HEK293 (cell line): Measurements from ENCODE around the gene C16orf86.

Source experiments
- CTCF ChIA-PET: fragments of 350-600 bp; formaldehyde crosslinking; extraction: SDS; loops from one replicate; lab custom pipeline; 2021; ENCODE audit warnings: antibody characterized with exemption; lab: Yijun Ruan, JAX
- POLR2A ChIA-PET: fragments of 300-600 bp; formaldehyde crosslinking; extraction: SDS; loops from one replicate; lab custom pipeline; 2020; ENCODE audit warnings: antibody characterized with exemption, inconsistent platforms; lab: Yijun Ruan, JAX
- H3K27ac ChIP-seq: fragments of 200-500 bp; sonication (Bioruptor generic); 2 replicates; pipeline ENCODE4 v1.5.1; 2014; ENCODE audit warnings: low read depth, low read length, control low read depth, inconsistent platforms; ENCODE audit errors: extremely low read depth
- H3K36me3 ChIP-seq, 2 experiments: fragments of 200-500 bp in 1 of 2; sonication (Bioruptor generic) in 1 of 2; 1 replicate in 1 of 2; 2 replicates in 1 of 2; pipeline ENCODE4 v1.5.1; 2014 to 2017; ENCODE audit warnings: inconsistent platforms in 2 of 2, low read length in 2 of 2; ENCODE audit not compliant: control insufficient read depth in 2 of 2, insufficient read depth in 1 of 2
- H3K4me1 ChIP-seq: fragments of 200-500 bp; sonication (Bioruptor generic); 2 replicates; pipeline ENCODE4 v1.5.1; 2014; ENCODE audit warnings: mild to moderate bottlenecking, low read length, inconsistent platforms; ENCODE audit not compliant: control insufficient read depth, insufficient read depth
- H3K4me3 ChIP-seq: 2 replicates; pipeline ENCODE4 v1.5.1; 2011; ENCODE audit warnings: low read depth, mild to moderate bottlenecking, control low read depth, low read length, moderate library complexity
- H3K9me3 ChIP-seq: fragments of 200-500 bp; sonication (Bioruptor generic); 2 replicates; pipeline ENCODE4 v1.5.1; 2014; ENCODE audit warnings: low read depth, low read length, inconsistent platforms; ENCODE audit not compliant: control insufficient read depth, insufficient read depth
- GLI4 ChIP-seq: fragments of 450-650 bp; formaldehyde crosslinking; IDR thresholded peaks from 2 replicates; pipeline ENCODE4 v1.5.1; 2016; ENCODE audit warnings: missing biosample characterization, missing genetic modification characterization
- HIC1 ChIP-seq: fragments of 450-650 bp; formaldehyde crosslinking; IDR thresholded peaks from 2 replicates; pipeline ENCODE4 v1.5.1; 2016; ENCODE audit warnings: missing biosample characterization, missing genetic modification characterization
- HOXC10 ChIP-seq: sonication (generic); formaldehyde crosslinking; IDR thresholded peaks from 2 replicates; pipeline ENCODE4 v1.8.1; 2023; ENCODE audit warnings: mild to moderate bottlenecking, missing genetic modification reagents
- INSM2 ChIP-seq: fragments of 450-650 bp; formaldehyde crosslinking; IDR thresholded peaks from 2 replicates; pipeline ENCODE4 v1.5.1; 2016; ENCODE audit warnings: missing biosample characterization, missing genetic modification characterization
- ZBTB17 ChIP-seq: fragments of 450-650 bp; formaldehyde crosslinking; IDR thresholded peaks from 2 replicates; pipeline ENCODE4 v1.5.1; 2016; ENCODE audit warnings: missing biosample characterization, missing genetic modification characterization
- ZBTB6 ChIP-seq: fragments of 450-650 bp; formaldehyde crosslinking; IDR thresholded peaks from 2 replicates; pipeline ENCODE4 v1.5.1; 2017; ENCODE audit warnings: missing biosample characterization, missing genetic modification characterization
- ZBTB8A ChIP-seq: fragments of 450-650 bp; formaldehyde crosslinking; IDR thresholded peaks from 2 replicates; pipeline ENCODE4 v1.5.1; 2016; ENCODE audit warnings: missing biosample characterization, missing genetic modification characterization
- ZFP41 ChIP-seq: fragments of 450-650 bp; formaldehyde crosslinking; IDR thresholded peaks from 2 replicates; pipeline ENCODE4 v1.5.1; 2016; ENCODE audit warnings: missing biosample characterization, missing genetic modification characterization, borderline replicate concordance
- ZNF211 ChIP-seq: fragments of 450-650 bp; formaldehyde crosslinking; IDR thresholded peaks from 2 replicates; pipeline ENCODE4 v1.5.1; 2016; ENCODE audit warnings: low read depth, missing biosample characterization, missing genetic modification characterization
- ZNF416 ChIP-seq: fragments of 450-650 bp; formaldehyde crosslinking; IDR thresholded peaks from 2 replicates; pipeline ENCODE4 v1.5.1; 2016; ENCODE audit warnings: missing biosample characterization, missing genetic modification characterization
- ZNF473 ChIP-seq: fragments of 450-650 bp; formaldehyde crosslinking; IDR thresholded peaks from 2 replicates; pipeline ENCODE4 v1.5.1; 2017; ENCODE audit warnings: missing biosample characterization, missing genetic modification characterization
- ZNF521 ChIP-seq: fragments of 450-650 bp; formaldehyde crosslinking; IDR thresholded peaks from 2 replicates; pipeline ENCODE4 v1.5.1; 2017; ENCODE audit warnings: missing biosample characterization, mild to moderate bottlenecking, missing genetic modification characterization
- ZNF596 ChIP-seq: fragments of 450-650 bp; IDR thresholded peaks from 2 replicates; pipeline ENCODE4 v1.5.0; 2018; ENCODE audit warnings: missing biosample characterization, mild to moderate bottlenecking, missing genetic modification characterization, moderate library complexity
- ZNF639 ChIP-seq: fragments of 450-650 bp; formaldehyde crosslinking; IDR thresholded peaks from 2 replicates; pipeline ENCODE4 v1.5.1; 2016; ENCODE audit warnings: missing biosample characterization, missing genetic modification characterization
- ZNF707 ChIP-seq: fragments of 450-650 bp; formaldehyde crosslinking; IDR thresholded peaks from 2 replicates; pipeline ENCODE4 v1.5.1; 2016; ENCODE audit warnings: missing biosample characterization, missing genetic modification characterization
- ZNF776 ChIP-seq: fragments of 450-650 bp; formaldehyde crosslinking; IDR thresholded peaks from 2 replicates; pipeline ENCODE4 v1.5.0; 2017; ENCODE audit warnings: missing biosample characterization, missing genetic modification characterization, borderline replicate concordance
- ZSCAN18 ChIP-seq: fragments of 450-650 bp; formaldehyde crosslinking; IDR thresholded peaks from 2 replicates; pipeline ENCODE4 v1.5.1; 2016; ENCODE audit warnings: missing biosample characterization, missing genetic modification characterization

Gene C16orf86

GRCh38 chr16:67703626-67704025 lies 37.0 kb downstream of the C16orf86 start:
- CTCF ChIA-PET: no interaction called here
- TF ChIP-seq ZBTB17 (tag by site-specific recombination) (0 out of 2 replicates have a peak, but pooled peaks have one; percentile 13), ZFP41 (tag by site-specific recombination) (no peak)
- Histone ChIP-seq H3K4me1 (peaks cover 4% of the 10 kb centered on the region; the same call in 1 of the 2 replicates), H3K9me3 (no peaks in the 10 kb centered on the region), H3K4me3 (no peak overlapping the region), H3K27ac (no peak overlapping the region), H3K36me3 (no peaks in the 10 kb centered on the region; a peak in 1 of 3 replicates)
- POLR2A ChIA-PET: no interaction called here

GRCh38 chr16:67704110-67704509 lies 37.5 kb downstream of the C16orf86 start:
- H3K4me3 ChIP-seq: no peak overlapping the region
- H3K27ac ChIP-seq: no peak overlapping the region
- no peaks in the 10 kb centered on the region; a peak in 1 of 3 replicates for H3K36me3 ChIP-seq
- POLR2A ChIA-PET: interaction anchor here (1.0 kb wide), 1 partner anchor 15 kb away, joined by 4 read pairs; the partner anchor contains the start of gene GFOD2
- CTCF ChIA-PET: interaction anchor here (0.6 to 0.7 kb wide), 2 partner anchors 12 to 23 kb away, joined by 3 to 4 read pairs; no protein-coding TSS in a partner anchor
- no peak for TF ChIP-seq ZNF639 (tag by site-specific recombination)
- TF ChIP-seq ZNF416: no peak
- TF ChIP-seq ZNF211 (tag by site-specific recombination): no peak
- TF ChIP-seq GLI4 (tag by site-specific recombination): no peak
- TF ChIP-seq ZNF776 (tag by site-specific recombination): no peak
- TF ChIP-seq ZNF473 (tag by site-specific recombination): no peak
- TF ChIP-seq ZNF521 (tag by site-specific recombination): no peak
- no peak for TF ChIP-seq INSM2 (tag by site-specific recombination)
- no peak for TF ChIP-seq HOXC10 (CRISPR knock-in tag)
- TF ChIP-seq ZNF707: no peak
- TF ChIP-seq ZNF596 (tag by site-specific recombination): no peak
- no peak for TF ChIP-seq ZBTB6
- TF ChIP-seq ZSCAN18 (tag by site-specific recombination): no peak
- TF ChIP-seq ZBTB8A (tag by site-specific recombination): no peak
- TF ChIP-seq HIC1 (tag by site-specific recombination): no peak
- peaks cover 4% of the 10 kb centered on the region; the same call in 1 of the 2 replicates for H3K4me1 ChIP-seq
- H3K9me3 ChIP-seq: no peaks in the 10 kb centered on the region
